ENCODE results near the gene RGL2.

DNA sequence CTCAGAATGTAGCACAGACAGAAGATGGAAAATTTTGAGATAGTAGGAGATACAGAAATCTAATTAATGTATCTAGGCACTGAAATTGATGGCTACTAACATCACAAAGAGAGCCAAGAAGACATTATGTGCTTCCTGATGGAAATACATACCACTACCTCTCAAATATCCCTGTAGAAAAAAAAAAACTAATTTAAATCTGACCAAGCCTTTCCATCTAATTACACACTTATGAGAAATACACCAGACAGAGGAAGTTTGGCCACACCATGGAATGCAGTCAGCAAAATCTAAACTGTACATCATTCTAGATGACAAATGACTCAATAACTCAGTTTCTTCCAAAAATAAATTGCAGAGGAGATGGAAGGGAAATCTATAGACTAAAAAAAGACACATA lies 46.0 kb downstream of the RGL2 start:
- TF ChIP-seq, protein P1, sequence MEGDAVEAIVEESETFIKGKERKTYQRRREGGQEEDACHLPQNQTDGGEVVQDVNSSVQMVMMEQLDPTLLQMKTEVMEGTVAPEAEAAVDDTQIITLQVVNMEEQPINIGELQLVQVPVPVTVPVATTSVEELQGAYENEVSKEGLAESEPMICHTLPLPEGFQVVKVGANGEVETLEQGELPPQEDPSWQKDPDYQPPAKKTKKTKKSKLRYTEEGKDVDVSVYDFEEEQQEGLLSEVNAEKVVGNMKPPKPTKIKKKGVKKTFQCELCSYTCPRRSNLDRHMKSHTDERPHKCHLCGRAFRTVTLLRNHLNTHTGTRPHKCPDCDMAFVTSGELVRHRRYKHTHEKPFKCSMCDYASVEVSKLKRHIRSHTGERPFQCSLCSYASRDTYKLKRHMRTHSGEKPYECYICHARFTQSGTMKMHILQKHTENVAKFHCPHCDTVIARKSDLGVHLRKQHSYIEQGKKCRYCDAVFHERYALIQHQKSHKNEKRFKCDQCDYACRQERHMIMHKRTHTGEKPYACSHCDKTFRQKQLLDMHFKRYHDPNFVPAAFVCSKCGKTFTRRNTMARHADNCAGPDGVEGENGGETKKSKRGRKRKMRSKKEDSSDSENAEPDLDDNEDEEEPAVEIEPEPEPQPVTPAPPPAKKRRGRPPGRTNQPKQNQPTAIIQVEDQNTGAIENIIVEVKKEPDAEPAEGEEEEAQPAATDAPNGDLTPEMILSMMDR (IDR thresholded peaks at IDR 0.05), result no peak
- TF ChIP-seq POLR2A (IDR thresholded peaks at IDR 0.05), result no peak

All from uterus (tissue), 2 donors.